Measurements from ENCODE around the gene PICK1. TPM values are rescaled to one million over a fixed set of nuclear protein-coding genes. Genes with fewer than 3 reads are reported as not detected.
"Not testable (repeated sequence)": the region's sequence is repeated elsewhere in the genome, so short reads cannot be mapped to it uniquely, and the experiment has no call there.

Gene PICK1
- total RNA-seq, 1 donor from 2014 or later: 52.0 TPM

GRCh38 chr22:38074181-38075104, 17.2 kb downstream of the PICK1 start:
- no peak for DNase-seq (ENCODE audit: low read depth)

DNA sequence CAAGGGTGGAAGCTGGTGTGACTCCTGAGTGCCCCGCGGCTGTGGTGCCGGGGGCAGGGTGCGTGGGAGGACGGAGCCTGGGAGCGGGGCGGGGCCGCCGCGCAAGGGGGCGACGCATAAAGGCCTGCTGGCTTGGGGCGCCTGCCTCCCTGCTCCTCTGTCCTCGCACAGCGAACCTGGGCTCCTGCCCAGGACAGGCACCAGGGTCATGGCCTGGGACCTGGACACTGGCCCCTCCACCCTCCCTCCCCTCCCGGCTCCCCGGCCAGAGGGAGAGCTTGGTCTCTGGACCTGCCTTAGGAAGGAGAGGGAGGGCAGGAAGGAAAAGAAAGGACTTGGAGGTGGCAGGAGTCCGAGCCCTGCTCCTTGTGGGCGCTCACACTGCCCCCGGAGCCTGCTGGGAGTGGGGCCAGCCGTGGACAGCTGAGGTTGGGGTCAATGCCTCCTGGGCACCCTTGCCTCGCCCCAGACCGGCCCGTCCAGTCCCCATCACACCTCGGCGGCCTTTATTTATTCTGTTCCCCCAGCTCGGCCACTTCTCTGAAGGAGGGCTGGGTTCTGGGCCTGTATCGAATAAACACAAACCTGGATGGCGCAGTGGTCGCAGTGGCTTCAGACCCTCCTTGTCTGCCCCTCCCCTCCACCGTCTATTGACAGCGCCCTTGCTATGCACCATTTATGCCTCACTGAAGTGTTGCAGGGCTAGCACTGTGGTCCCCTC, 18.1 kb downstream of the PICK1 start:
- DNase-seq (ENCODE audit: low read depth): no peak

GRCh38 chr22:38075961-38076360, 18.8 kb downstream of the PICK1 start:
- DNase-seq (ENCODE audit: low read depth): no peak

- no peak for DNase-seq (ENCODE audit: low read depth)
These were observed 19.9 kb downstream of the PICK1 start for GRCh38 chr22:38077096-38077495.

GRCh38 chr22:38077595-38077994, 20.4 kb downstream of the PICK1 start:
- no peak for DNase-seq (ENCODE audit: low read depth)

DNA sequence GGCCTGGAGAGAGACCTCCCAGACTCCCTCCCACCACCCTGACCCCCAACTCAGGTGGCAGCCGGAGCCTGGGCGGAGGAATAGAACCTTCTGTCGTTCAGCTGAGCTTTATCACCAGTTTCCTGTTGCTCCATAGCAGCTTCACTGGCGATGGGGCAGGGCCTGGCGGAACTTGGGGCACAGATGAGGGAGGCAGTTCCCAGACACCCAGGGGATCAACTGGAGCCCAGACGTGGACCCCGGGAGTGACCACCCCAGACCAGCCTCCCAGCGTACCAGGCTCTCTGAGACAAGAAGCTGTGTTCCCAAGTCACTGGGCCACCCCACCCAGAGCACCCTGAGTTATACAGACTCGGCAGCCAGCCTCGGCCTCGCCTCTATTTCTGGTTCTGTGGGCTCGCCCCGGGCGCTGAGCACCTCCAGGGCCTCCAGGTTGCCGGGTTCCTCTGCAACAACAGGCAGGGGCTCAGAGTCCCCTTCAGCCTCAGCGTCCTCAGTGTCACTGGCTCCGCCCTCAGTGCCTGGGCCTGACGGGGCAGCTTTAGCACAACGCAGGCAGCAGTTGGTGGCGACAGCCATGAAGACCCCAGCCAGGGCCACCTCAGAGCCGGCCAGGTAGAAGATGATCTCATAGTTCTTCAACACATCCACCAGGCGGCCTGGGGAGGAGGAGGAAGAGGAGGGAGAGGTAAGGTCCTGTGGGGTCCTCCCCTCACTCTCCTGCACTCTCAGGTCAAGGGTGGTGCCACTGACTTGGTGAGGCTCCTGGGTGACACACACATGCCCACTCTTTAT, 21.0 kb downstream of the PICK1 start:
- no peak for DNase-seq (ENCODE audit: low read depth)

DNA sequence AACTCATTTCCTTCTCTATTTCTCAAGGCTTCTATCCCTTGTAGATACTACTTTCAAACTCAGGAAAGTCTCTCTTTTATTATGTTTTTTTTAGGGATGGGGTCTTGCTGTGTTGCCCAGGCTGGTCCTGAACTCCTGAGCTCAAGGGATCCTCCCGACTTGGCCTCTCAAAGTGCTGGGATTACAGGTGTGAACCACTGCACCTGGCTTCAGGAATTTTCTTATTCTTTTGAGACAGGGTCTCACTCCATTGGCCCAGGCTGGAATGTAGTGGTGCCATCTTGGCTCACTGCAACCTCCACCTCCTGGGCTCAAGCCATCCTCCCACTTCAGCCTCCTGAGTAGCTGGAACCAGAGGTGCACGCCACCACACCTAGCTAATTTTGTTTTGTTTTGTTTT, 22.0 kb downstream of the PICK1 start:
- DNase-seq (ENCODE audit: low read depth): not testable (repeated sequence)

- no peak for DNase-seq (ENCODE audit: low read depth)
These were observed 22.6 kb downstream of the PICK1 start for GRCh38 chr22:38079804-38080203.

GRCh38 chr22:38080474-38080849, 23.3 kb downstream of the PICK1 start:
- DNase-seq (ENCODE audit: low read depth): no peak

DNA sequence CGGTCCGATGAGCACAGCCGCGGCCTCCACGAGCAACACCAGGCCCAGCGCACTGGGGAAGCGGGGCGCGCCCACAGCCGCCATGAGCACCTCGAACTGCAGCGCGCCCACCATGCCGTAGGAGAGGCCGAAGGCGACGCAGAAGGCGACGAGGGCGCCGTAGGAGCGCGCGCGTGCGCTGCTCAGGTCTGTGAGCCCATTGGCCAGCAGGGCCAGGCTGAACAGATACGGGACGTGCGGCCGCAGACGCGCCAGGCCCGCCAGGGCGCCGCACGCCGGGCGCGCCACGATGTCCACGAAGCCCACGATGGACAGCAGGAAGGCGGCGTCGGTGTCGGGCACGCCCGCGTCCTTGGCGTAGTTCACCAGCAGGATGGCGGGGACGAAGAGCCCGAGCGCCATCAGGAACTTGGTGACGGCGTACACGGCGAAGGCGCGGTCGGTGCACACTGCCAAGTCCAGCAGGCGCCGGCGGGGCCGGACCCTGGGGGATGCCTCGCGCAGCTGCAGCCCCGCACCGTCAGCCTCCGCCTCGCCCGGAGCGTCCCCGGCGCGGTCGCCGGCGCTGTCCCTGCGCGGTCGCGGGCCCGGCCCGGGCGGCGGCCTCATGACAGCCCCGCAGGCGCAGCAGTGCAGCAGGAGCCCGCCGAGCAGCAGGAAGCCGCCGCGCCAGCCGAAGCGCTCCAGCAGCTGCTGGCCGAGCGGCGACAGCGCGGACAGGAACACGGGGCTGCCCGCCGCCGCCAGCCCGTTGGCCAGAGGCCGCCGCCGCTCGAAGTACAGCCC, 23.8 kb downstream of the PICK1 start:
- DNase-seq (ENCODE audit: low read depth): no peak

- DNase-seq (ENCODE audit: low read depth): no peak
These were observed 24.4 kb downstream of the PICK1 start for GRCh38 chr22:38081636-38081940.

GRCh38 chr22:38081941-38082828, 25.0 kb downstream of the PICK1 start:
- no peak for DNase-seq (ENCODE audit: low read depth)

GRCh38 chr22:38082986-38083710, 25.9 kb downstream of the PICK1 start:
- DNase-seq (ENCODE audit: low read depth): no peak

DNA sequence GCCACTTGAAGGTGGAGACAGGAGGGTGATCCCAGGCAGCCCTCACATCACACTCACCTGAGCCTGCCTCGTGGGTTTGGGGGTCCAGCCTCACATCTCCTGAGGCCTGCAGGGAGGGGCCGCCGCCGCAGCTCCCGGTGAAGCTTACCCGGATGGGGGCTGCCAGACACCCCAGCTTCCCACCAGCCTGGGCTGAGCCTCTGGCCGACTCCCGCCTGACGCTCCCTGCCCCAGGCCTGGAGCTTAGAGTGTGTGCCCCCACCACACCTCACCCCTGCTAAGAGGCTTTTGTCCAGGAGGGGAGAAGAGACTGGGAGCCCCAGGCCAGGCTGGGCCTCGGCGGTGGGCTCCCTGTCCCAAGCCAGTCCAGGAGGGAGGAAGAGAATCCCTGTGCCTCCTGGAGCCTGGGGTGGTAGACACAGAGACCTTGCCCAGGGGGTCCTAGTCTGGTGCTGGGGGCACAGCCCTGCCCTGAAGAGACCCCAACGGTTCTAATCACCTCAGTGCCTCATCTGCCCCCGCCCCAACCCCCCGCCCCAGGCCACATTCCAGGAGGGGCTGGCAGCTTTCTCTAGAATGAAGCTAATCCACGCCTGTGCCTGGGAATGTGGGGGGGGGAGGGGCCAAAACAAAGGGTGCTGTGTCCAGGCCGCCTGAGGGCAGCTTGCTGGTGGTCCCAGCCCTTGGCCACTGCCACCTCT, 26.9 kb downstream of the PICK1 start, which contains the start of gene SLC16A8:
Gene SLC16A8, minus strand, starts transcription at position 254 of the 701 bp plus-strand sequence. CDS start 1,311 bp downstream, outside the sequence.
- no peak for DNase-seq (ENCODE audit: low read depth)

GRCh38 chr22:38085056-38085455, 27.9 kb downstream of the PICK1 start:
- DNase-seq (ENCODE audit: low read depth): no peak

GRCh38 chr22:38085501-38085900, 28.3 kb downstream of the PICK1 start:
- DNase-seq (ENCODE audit: low read depth): no peak

DNA sequence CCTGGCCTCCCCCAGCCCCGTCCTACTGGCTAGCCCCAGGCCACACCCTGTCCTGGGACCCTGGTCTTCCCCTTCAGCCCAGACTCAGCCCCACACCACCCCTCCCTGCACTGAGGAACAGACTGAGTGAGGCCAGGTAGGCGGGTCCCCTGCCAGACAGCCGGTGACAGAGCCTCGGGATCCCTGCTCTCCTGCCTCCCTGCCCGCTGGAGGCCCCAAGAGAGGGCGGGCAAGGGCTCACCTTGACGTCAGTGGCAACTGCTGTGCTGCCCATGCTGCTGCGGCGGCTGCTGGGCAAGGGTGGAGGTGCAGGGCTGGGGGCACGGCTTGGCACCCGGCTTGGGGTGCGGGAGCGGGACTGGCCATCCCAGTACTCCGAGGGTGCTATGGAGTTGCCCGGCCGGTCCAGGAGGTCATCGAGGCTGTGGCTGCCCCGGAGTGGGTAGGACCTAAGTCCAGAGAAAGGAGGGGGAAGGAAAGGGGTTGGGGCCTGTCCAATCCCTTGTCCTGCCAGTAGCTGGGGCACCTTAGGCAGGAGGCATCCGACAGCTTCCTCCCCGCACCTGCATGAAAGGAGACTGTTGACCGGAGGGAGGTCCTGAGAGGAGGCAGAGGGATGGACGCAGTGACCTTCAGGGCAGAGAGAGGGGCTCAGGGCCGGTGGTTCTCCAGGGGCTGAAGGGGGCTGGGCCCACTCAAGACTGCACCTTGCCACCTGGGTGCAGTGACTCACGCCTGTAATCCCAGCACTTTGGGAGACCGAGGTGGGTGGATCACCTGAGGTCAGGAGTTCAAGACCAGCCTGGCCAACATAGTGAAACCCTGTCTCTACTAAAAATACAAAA, 29.0 kb downstream of the PICK1 start:
- no peak for DNase-seq (ENCODE audit: low read depth)

GRCh38 chr22:38086942-38087341, 29.7 kb downstream of the PICK1 start:
- no peak for DNase-seq (ENCODE audit: low read depth)
